HG03095 (cell line): ENCODE data around the gene CDK9.
A peak's percentile ranks its signal among the peaks of the same experiment; 100 is the strongest.
"Not testable (repeated sequence)": the region's sequence is repeated elsewhere in the genome, so short reads cannot be mapped to it uniquely, and the experiment has no call there.

ENCODE experiments used
- ATAC-seq: cut with Tn5 transposase; IDR thresholded peaks from one replicate; pipeline ENCODE4 v1.9.1; 2021; ENCODE audit warnings: moderate library complexity; ENCODE audit not compliant: unreplicated experiment

Gene CDK9

GRCh38 chr9:127779136-127779981 lies 6.5 kb upstream of the CDK9 start:
- ATAC-seq = peak; percentile 48

- ATAC-seq = no peak
These were observed 5.5 kb upstream of the CDK9 start for GRCh38 chr9:127780126-127780885.

- ATAC-seq = not testable (repeated sequence)
These were observed 4.9 kb upstream of the CDK9 start for GRCh38 chr9:127780909-127781308.

GRCh38 chr9:127781806-127782205 lies 4.0 kb upstream of the CDK9 start:
- no peak for ATAC-seq

GRCh38 chr9:127783111-127784008 lies 2.5 kb upstream of the CDK9 start:
- ATAC-seq = no peak

- ATAC-seq = peak; percentile 38
These were observed 556 bp upstream of the CDK9 start for GRCh38 chr9:127785023-127785932.

GRCh38 chr9:127786773-127787104 lies 905 bp downstream of the CDK9 start:
- ATAC-seq = no peak

- ATAC-seq = no peak
These were observed 2.6 kb downstream of the CDK9 start for GRCh38 chr9:127788337-127789011.

GRCh38 chr9:127789179-127789578 lies 3.3 kb downstream of the CDK9 start:
- no peak for ATAC-seq

GRCh38 chr9:127790094-127790855 lies 4.4 kb downstream of the CDK9 start:
- no peak for ATAC-seq

GRCh38 chr9:127791085-127791484 lies 5.3 kb downstream of the CDK9 start:
- no peak for ATAC-seq

GRCh38 chr9:127792417-127793031 lies 6.7 kb downstream of the CDK9 start:
- ATAC-seq = no peak

GRCh38 chr9:127793093-127793708 lies 7.4 kb downstream of the CDK9 start:
- no peak for ATAC-seq

GRCh38 chr9:127794001-127794791 lies 8.4 kb downstream of the CDK9 start:
- no peak for ATAC-seq

GRCh38 chr9:127796225-127796813 lies 10.5 kb downstream of the CDK9 start:
- ATAC-seq = no peak

GRCh38 chr9:127796852-127797370 lies 11.1 kb downstream of the CDK9 start:
- ATAC-seq = no peak
